Muscle layer of colon (tissue), 2 donors: ENCODE data around the gene HDGFL3.
A peak's percentile ranks its signal among the peaks of the same experiment; 100 is the strongest.

Source experiments
- H3K27ac ChIP-seq: one replicate; pipeline ENCODE4 v1.7.0; 2013; ENCODE audit warnings: low read depth, mild to moderate bottlenecking, low read length, moderate library complexity
- H3K27me3 ChIP-seq, 2 donors: one replicate each; pipeline ENCODE4 v1.7.0; 2013; ENCODE audit warnings: low read length in 2 of 2, mild to moderate bottlenecking in 2 of 2; ENCODE audit not compliant: insufficient read depth in 2 of 2, control insufficient read depth in 1 of 2
- H3K36me3 ChIP-seq: one replicate; pipeline ENCODE4 v1.7.0; 2013; ENCODE audit warnings: mild to moderate bottlenecking, low read length; ENCODE audit not compliant: insufficient read depth
- H3K4me1 ChIP-seq: one replicate; pipeline ENCODE4 v1.7.0; 2013; ENCODE audit warnings: mild to moderate bottlenecking, low read length; ENCODE audit not compliant: insufficient read depth
- H3K4me3 ChIP-seq, 2 donors: one replicate each; pipeline ENCODE4 v1.7.0; 2013; ENCODE audit warnings: low read length in 2 of 2, low read depth in 1 of 2, mild to moderate bottlenecking in 1 of 2, moderate library complexity in 1 of 2
- H3K9ac ChIP-seq: one replicate; pipeline ENCODE4 v1.7.0; 2013; ENCODE audit warnings: low read length
- H3K9me3 ChIP-seq: one replicate; pipeline ENCODE4 v1.7.0; 2013; ENCODE audit warnings: mild to moderate bottlenecking, low read length
- donor health status: abdominal sarcoma.
- donor health status: Adenocarcinoma of cecum.

Gene HDGFL3

GRCh38 chr15:83109532-83109931 is 98.1 kb downstream of the HDGFL3 start:
- peaks cover 13 to 32% of the 10 kb centered on the region in 2 donors for H3K27me3 ChIP-seq
- no peaks in the 10 kb centered on the region for H3K4me1 ChIP-seq
- no peaks in the 10 kb centered on the region for H3K36me3 ChIP-seq
- no peak overlapping the region for H3K27ac ChIP-seq
- H3K9ac ChIP-seq = no peak overlapping the region
- H3K9me3 ChIP-seq = no peaks in the 10 kb centered on the region
- H3K4me3 ChIP-seq = no peak overlapping the region

GRCh38 chr15:83108266-83109219 is 99.1 kb downstream of the HDGFL3 start:
- Histone ChIP-seq H3K27me3 (peaks cover 13 to 32% of the 10 kb centered on the region in 2 donors), H3K9ac (no peak overlapping the region), H3K4me1 (no peaks in the 10 kb centered on the region), H3K36me3 (no peaks in the 10 kb centered on the region), H3K9me3 (no peaks in the 10 kb centered on the region), H3K27ac (no peak overlapping the region), H3K4me3 (peak overlapping the region in 1 of 2 donors; percentile 32)

GRCh38 chr15:83107841-83108181 is 99.8 kb downstream of the HDGFL3 start:
- Histone ChIP-seq H3K4me1 (no peaks in the 10 kb centered on the region), H3K9me3 (no peaks in the 10 kb centered on the region), H3K36me3 (no peaks in the 10 kb centered on the region), H3K27me3 (peaks cover 13 to 32% of the 10 kb centered on the region in 2 donors), H3K4me3 (peak overlapping the region; percentile 32 to 41), H3K9ac (no peak overlapping the region), H3K27ac (no peak overlapping the region)

DNA sequence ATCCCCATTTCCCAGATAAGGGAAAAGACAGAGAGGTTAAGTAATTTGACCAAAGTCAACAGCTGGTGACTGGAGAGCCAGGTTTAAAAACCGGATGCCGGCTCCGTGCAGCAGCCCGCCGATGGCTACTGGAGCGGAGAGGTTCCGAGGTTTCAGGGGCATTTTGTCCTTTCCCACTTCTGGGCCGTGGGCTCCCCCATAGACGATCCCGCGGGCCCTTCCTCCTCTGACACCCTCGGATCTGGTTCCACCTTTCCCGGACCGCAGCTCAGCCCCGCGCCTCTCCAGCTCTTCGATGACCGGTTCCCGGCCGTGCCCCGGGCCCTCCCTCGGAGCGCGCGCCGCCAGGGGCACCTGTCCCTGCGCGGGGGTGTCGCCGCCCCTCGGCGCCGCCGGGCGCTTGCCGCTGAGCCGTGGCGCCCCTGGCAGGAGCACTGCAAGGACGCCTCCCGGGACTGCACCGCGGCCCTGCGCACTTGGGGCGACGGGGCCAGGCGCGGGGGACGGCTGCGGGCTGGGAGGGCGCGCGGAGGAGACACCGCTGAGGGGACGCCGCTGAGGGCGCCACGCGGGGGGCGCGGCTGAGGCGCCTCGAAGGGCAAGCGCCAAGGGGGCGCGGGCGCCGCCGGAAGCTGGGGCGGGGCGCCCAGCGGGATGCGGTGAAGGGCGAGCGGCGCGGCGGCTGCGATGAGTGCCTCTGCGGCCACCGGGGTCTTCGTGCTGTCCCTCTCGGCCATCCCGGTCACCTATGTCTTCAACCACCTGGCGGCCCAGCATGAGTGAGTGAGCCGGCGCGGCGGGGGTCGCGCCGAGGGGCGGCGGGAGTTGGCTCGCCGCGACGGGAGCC is 100.4 kb downstream of the HDGFL3 start, which contains the start of gene TM6SF1:
Gene TM6SF1, plus strand, starts transcription at position 652 of the 847 bp plus-strand sequence. Its CDS starts 36 bp downstream, at position 688.
- Histone ChIP-seq H3K9ac (no peak within 1 kb of the TSS), H3K9me3 (no peaks in the 10 kb centered on the region), H3K36me3 (no peaks in the 10 kb centered on the region), H3K27me3 (peaks cover 13 to 32% of the 10 kb centered on the region in 2 donors), H3K4me3 (peak within 1 kb of the TSS; percentile 32 to 41), H3K27ac (no peak within 1 kb of the TSS), H3K4me1 (no peaks in the 10 kb centered on the region)

GRCh38 chr15:83105440-83105839 is 102.2 kb downstream of the HDGFL3 start:
- Histone ChIP-seq H3K36me3 (no peaks in the 10 kb centered on the region), H3K27ac (no peak overlapping the region), H3K9ac (no peak overlapping the region), H3K4me3 (no peak overlapping the region), H3K4me1 (no peaks in the 10 kb centered on the region), H3K27me3 (peaks cover 13 to 32% of the 10 kb centered on the region in 2 donors), H3K9me3 (no peaks in the 10 kb centered on the region)

DNA sequence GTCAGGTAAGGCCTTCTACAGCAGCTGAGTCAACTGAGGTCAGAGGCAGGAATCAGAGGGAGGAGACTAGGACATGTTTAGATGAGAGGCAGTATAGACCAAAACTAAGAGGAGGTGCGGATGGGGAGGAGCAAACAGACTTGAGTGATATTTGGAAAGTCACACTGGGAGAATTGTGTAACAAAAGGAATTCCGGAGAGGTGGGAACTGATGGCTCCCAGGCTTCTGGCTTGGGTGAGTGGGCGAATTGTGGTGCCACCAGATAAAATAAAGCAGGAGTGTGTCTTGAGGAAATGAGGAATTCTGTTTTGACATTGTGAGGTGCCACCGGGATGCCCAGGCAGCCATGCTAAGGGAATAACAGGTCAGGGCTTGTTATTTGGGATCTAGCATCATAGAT is 103.5 kb downstream of the HDGFL3 start:
- Histone ChIP-seq H3K4me1 (no peaks in the 10 kb centered on the region), H3K9me3 (no peaks in the 10 kb centered on the region), H3K36me3 (no peaks in the 10 kb centered on the region), H3K9ac (no peak overlapping the region), H3K4me3 (no peak overlapping the region), H3K27ac (no peak overlapping the region), H3K27me3 (peaks cover 13 to 24% of the 10 kb centered on the region in 2 donors)

DNA sequence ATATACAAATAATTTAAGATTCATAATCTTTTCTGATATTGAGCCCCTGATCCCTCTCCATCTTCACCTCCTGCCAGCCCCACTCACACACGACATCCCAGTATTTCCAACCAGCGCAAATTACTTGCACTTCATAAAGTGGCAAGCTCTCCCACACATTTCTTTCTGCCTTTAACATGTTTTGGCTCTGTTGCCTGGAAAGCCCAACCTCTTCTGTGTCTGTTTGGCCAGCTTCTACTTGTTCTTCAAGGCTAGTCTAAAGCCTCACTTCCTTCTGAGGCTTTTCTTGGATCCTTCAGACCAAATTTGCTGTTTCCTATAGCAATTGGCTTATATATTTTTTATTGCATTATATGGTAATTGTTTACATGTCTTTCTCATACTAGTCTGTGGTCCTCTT is 105.3 kb downstream of the HDGFL3 start:
- Histone ChIP-seq H3K4me3 (no peak overlapping the region), H3K27ac (no peak overlapping the region), H3K36me3 (no peaks in the 10 kb centered on the region), H3K4me1 (no peaks in the 10 kb centered on the region), H3K9me3 (no peaks in the 10 kb centered on the region), H3K9ac (no peak overlapping the region), H3K27me3 (peaks cover 7% of the 10 kb centered on the region in 2 donors)

- H3K4me3 ChIP-seq = no peak overlapping the region
- no peaks in the 10 kb centered on the region for H3K4me1 ChIP-seq
- H3K9me3 ChIP-seq = no peaks in the 10 kb centered on the region
- H3K27me3 ChIP-seq = no peaks in the 10 kb centered on the region
- no peak overlapping the region for H3K27ac ChIP-seq
- no peak overlapping the region for H3K9ac ChIP-seq
- H3K36me3 ChIP-seq = no peaks in the 10 kb centered on the region
These were observed 107.5 kb downstream of the HDGFL3 start for GRCh38 chr15:83100097-83100646.

DNA sequence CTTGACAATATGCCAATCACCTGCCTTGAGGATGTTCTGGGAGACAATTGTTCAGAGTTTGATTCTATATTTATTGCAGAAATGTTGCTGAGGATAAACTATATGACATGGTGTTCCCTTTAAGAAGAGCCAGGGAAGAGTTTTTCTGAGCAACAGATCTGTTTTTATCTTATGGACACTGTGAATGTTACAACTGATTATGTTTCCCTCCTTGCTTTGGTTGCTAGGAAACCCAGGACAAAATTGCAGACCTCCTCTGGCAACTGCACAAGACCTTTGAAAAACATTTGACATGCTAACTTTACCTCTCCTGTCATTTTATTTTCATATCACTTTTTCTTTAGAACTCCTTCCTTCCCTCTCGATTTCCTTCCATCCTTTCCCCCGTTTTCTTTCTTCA is 108.3 kb downstream of the HDGFL3 start:
- H3K4me3 ChIP-seq = no peak overlapping the region
- H3K9me3 ChIP-seq = no peaks in the 10 kb centered on the region
- no peaks in the 10 kb centered on the region for H3K4me1 ChIP-seq
- H3K9ac ChIP-seq = no peak overlapping the region
- no peaks in the 10 kb centered on the region for H3K36me3 ChIP-seq
- no peak overlapping the region for H3K27ac ChIP-seq
- H3K27me3 ChIP-seq = no peaks in the 10 kb centered on the region

DNA sequence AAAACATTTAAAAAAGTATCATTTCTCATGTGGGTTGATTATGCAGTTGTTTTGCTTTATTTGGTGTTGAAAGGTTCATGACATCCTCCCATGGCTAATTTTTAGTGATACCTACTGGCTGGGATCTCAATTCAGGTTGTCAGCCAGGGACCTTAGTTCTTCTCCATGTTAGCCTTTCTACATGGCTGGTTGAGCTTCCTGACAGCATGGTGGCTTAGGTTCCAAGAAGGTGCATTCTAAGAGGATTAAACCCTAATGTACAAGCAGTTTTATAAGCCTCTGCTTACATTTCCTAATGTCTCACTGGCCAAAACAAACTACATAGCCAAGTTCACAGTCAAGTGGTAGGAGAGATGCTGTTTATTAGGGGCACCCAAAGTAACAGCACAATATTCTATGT is 109.5 kb downstream of the HDGFL3 start:
- Histone ChIP-seq H3K27me3 (no peaks in the 10 kb centered on the region), H3K36me3 (no peaks in the 10 kb centered on the region), H3K27ac (no peak overlapping the region), H3K4me3 (no peak overlapping the region), H3K4me1 (no peaks in the 10 kb centered on the region), H3K9ac (no peak overlapping the region), H3K9me3 (no peaks in the 10 kb centered on the region)

GRCh38 chr15:83094583-83094982 is 113.0 kb downstream of the HDGFL3 start:
- H3K4me1 ChIP-seq = no peaks in the 10 kb centered on the region
- no peak overlapping the region for H3K27ac ChIP-seq
- H3K9me3 ChIP-seq = no peaks in the 10 kb centered on the region
- no peak overlapping the region for H3K9ac ChIP-seq
- H3K27me3 ChIP-seq = no peaks in the 10 kb centered on the region
- no peak overlapping the region for H3K4me3 ChIP-seq
- H3K36me3 ChIP-seq = no peaks in the 10 kb centered on the region
